A549 (cell line): ENCODE measurements around the gene ARMC7.

Experiments
- CBX2 ChIP-seq: fragments of 200-600 bp; sonication (generic); IDR thresholded peaks from 2 replicates; pipeline ENCODE4 v1.6.1; 2016; ENCODE audit warnings: low read depth, mild to moderate bottlenecking, borderline replicate concordance
- GATA3 ChIP-seq: IDR thresholded peaks from 2 replicates; pipeline ENCODE4 v1.6.1; 2012; ENCODE audit warnings: borderline replicate concordance

DNA sequence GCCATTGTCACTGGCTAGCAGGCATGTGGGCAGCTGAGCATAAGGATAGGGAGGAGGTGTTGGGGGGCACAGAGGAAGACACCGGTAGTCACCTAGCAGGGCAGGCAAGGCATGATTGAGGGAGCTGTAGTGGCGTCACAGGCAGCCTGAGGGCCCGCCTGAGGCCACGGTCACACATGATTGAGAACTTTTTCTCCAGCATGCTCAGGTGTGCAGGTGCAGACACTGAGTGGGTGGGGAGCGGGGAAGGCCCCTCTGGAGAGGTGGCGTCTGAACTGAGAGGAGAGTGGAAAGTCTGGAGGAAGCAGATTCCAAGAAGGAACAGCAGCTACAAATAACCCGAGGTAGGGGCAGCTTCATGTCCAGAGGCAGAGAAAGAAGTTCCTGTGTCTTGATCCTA lies 10.9 kb upstream of the ARMC7 start:
- TF ChIP-seq GATA3 (no peak), CBX2 (no peak)
